Embryonic facial prominence (tissue), 1 donor: Measurements from ENCODE around the gene GPRIN3.
"Not testable (repeated sequence)": the region's sequence is repeated elsewhere in the genome, so short reads cannot be mapped to it uniquely, and the experiment has no call there.

Experiments
- DNase-seq: peaks from one replicate; pipeline ENCODE4 v3.0.0-alpha.2; 2016; ENCODE audit errors: extremely low spot score

The GPRIN3 gene

GRCh38 chr4:89312066-89312465 lies 4.5 kb upstream of the GPRIN3 start:
- DNase-seq: no peak

- no peak for DNase-seq
Measured at GRCh38 chr4:89311433-89311832, 3.8 kb upstream of the GPRIN3 start.

- not testable (repeated sequence) for DNase-seq
Measured at GRCh38 chr4:89309154-89309553, 1.6 kb upstream of the GPRIN3 start.

- no peak for DNase-seq
Measured at GRCh38 chr4:89308161-89308500, 531 bp upstream of the GPRIN3 start.

- DNase-seq: no peak
Measured at GRCh38 chr4:89307178-89307445, 488 bp downstream of the GPRIN3 start.

GRCh38 chr4:89306486-89307177 lies 968 bp downstream of the GPRIN3 start:
- no peak for DNase-seq

- DNase-seq: no peak
Measured at GRCh38 chr4:89305712-89306437, 1.7 kb downstream of the GPRIN3 start.

GRCh38 chr4:89305028-89305427 lies 2.6 kb downstream of the GPRIN3 start:
- DNase-seq: no peak

- no peak for DNase-seq
Measured at GRCh38 chr4:89303814-89304388, 3.7 kb downstream of the GPRIN3 start.

- DNase-seq: no peak
Measured at GRCh38 chr4:89303177-89303576, 4.4 kb downstream of the GPRIN3 start.

- DNase-seq: no peak
Measured at GRCh38 chr4:89301902-89302301, 5.7 kb downstream of the GPRIN3 start.

GRCh38 chr4:89301003-89301402 lies 6.6 kb downstream of the GPRIN3 start:
- no peak for DNase-seq

- DNase-seq: no peak
Measured at GRCh38 chr4:89300499-89300898, 7.1 kb downstream of the GPRIN3 start.

- no peak for DNase-seq
Measured at GRCh38 chr4:89300060-89300459, 7.5 kb downstream of the GPRIN3 start.

- DNase-seq: no peak
Measured at GRCh38 chr4:89299153-89299791, 8.3 kb downstream of the GPRIN3 start.

GRCh38 chr4:89298788-89299152 lies 8.8 kb downstream of the GPRIN3 start:
- no peak for DNase-seq

GRCh38 chr4:89298155-89298554 lies 9.4 kb downstream of the GPRIN3 start:
- DNase-seq: no peak

- DNase-seq: no peak
Measured at GRCh38 chr4:89296896-89297295, 10.7 kb downstream of the GPRIN3 start.

- DNase-seq: no peak
Measured at GRCh38 chr4:89296399-89296798, 11.2 kb downstream of the GPRIN3 start.

- no peak for DNase-seq
Measured at GRCh38 chr4:89295415-89295927, 12.1 kb downstream of the GPRIN3 start.

- DNase-seq: no peak
Measured at GRCh38 chr4:89294573-89295269, 12.9 kb downstream of the GPRIN3 start.

- no peak for DNase-seq
Measured at GRCh38 chr4:89293299-89293698, 14.3 kb downstream of the GPRIN3 start.
